Liver (tissue), 9 donors: ENCODE data around the gene SLC35C1. TPM values are rescaled to one million over a fixed set of nuclear protein-coding genes. Genes with fewer than 3 reads are reported as not detected.

Source experiments
- DNase-seq: peaks from one replicate; pipeline ENCODE4 v3.0.0-alpha.2; 2017; ENCODE audit warnings: low spot score
- H3K27ac ChIP-seq, 2 donors: one replicate each; pipeline ENCODE4 v1.7.0; 2013; ENCODE audit warnings: inconsistent platforms in 2 of 2, low read length in 2 of 2, control low read depth in 1 of 2, low read depth in 1 of 2, mild to moderate bottlenecking in 1 of 2
- H3K27me3 ChIP-seq, 4 donors: one replicate each; pipeline versions ENCODE4 v1.6.1 to v1.7.0; 2013; ENCODE audit warnings: low read length in 3 of 4, inconsistent platforms in 1 of 4, mild to moderate bottlenecking in 1 of 4, moderate library complexity in 1 of 4; ENCODE audit not compliant: control insufficient read depth in 4 of 4, insufficient read depth in 4 of 4
- H3K36me3 ChIP-seq, 4 donors: one replicate each; pipeline versions ENCODE4 v1.6.1 to v1.7.0; 2013; ENCODE audit warnings: low read length in 3 of 4, mild to moderate bottlenecking in 3 of 4, low read depth in 1 of 4, moderate library complexity in 1 of 4; ENCODE audit not compliant: control insufficient read depth in 4 of 4, insufficient read depth in 3 of 4
- H3K4me1 ChIP-seq, 4 donors: one replicate each; pipeline versions ENCODE4 v1.6.1 to v1.7.0; 2013; ENCODE audit warnings: low read length in 3 of 4, mild to moderate bottlenecking in 3 of 4, moderate library complexity in 1 of 4; ENCODE audit not compliant: control insufficient read depth in 4 of 4, insufficient read depth in 4 of 4
- H3K4me3 ChIP-seq, 3 donors: one replicate each; pipeline versions ENCODE4 v1.6.1 to v1.7.0; 2013; ENCODE audit warnings: low read length in 3 of 3, control low read depth in 1 of 3, low read depth in 1 of 3, mild to moderate bottlenecking in 1 of 3
- H3K9ac ChIP-seq, 2 donors: one replicate each; pipeline ENCODE4 v1.7.0; 2013; ENCODE audit warnings: low read length in 2 of 2, mild to moderate bottlenecking in 2 of 2, moderate library complexity in 2 of 2, control low read depth in 1 of 2, low read depth in 1 of 2
- H3K9me3 ChIP-seq, 4 donors: one replicate each; pipeline versions ENCODE4 v1.6.1 to v1.7.0; 2013; ENCODE audit warnings: low read length in 3 of 4; ENCODE audit not compliant: control insufficient read depth in 4 of 4
- EGR1 ChIP-seq, 2 donors: IDR thresholded peaks; 2 replicates each; pipeline ENCODE4 v1.6.1; 2016 to 2018; ENCODE audit warnings: antibody characterized with exemption in 2 of 2, low read depth in 2 of 2
- FOXA1 ChIP-seq: IDR thresholded peaks from 2 replicates; pipeline ENCODE4 v1.6.1; 2016; ENCODE audit warnings: antibody characterized with exemption
- FOXA2 ChIP-seq: IDR thresholded peaks from 2 replicates; pipeline ENCODE4 v1.6.1; 2016; ENCODE audit warnings: antibody characterized with exemption
- GABPA ChIP-seq, 2 donors: IDR thresholded peaks in 1 of 2; conservative IDR thresholded peaks in 1 of 2; 2 replicates each; pipeline ENCODE4 v1.6.1; 2016; ENCODE audit warnings: antibody characterized with exemption in 2 of 2, mild to moderate bottlenecking in 1 of 2, moderate library complexity in 1 of 2
- HNF4A ChIP-seq, 2 donors: conservative IDR thresholded peaks; 2 replicates each; pipeline ENCODE4 v1.6.1; 2016; ENCODE audit warnings: antibody characterized with exemption in 2 of 2, mild to moderate bottlenecking in 2 of 2
- HNF4G ChIP-seq: IDR thresholded peaks from 2 replicates; pipeline ENCODE4 v1.6.1; 2016; ENCODE audit warnings: antibody characterized with exemption
- JUND ChIP-seq, 2 donors: IDR thresholded peaks; 2 replicates each; pipeline ENCODE4 v1.6.1; 2016; ENCODE audit warnings: antibody characterized with exemption in 2 of 2
- NR2F2 ChIP-seq: IDR thresholded peaks from 2 replicates; pipeline ENCODE4 v1.6.1; 2016; ENCODE audit warnings: antibody characterized with exemption
- RXRA ChIP-seq, 2 donors: IDR thresholded peaks; 2 replicates each; pipeline ENCODE4 v1.6.1; 2017 to 2018; ENCODE audit warnings: antibody characterized with exemption in 2 of 2, mild to moderate bottlenecking in 1 of 2
- SP1 ChIP-seq: IDR thresholded peaks from 2 replicates; pipeline ENCODE4 v1.6.1; 2018; ENCODE audit warnings: antibody characterized with exemption, mild to moderate bottlenecking
- YY1 ChIP-seq: IDR thresholded peaks from 2 replicates; pipeline ENCODE4 v1.6.1; 2016; ENCODE audit warnings: antibody characterized with exemption, mild to moderate bottlenecking
- WGBS: extraction: QIAGEN DNeasy Blood & Tissue Kit; methylation state at CpG from one replicate; pipeline ENCODE4 v1.1.7; 2013; 5-methylcytosine and 5-hydroxymethylcytosine counted together
- polyA plus RNA-seq, 2 donors: library from polyadenylated mRNA; stranded (reverse) in 1 of 2; unstranded in 1 of 2; fragments of 200-250 nt in 1 of 2; fragments of >200 nt in 1 of 2; fragmentation: Nextera tagmentation in 1 of 2; extraction: Ambion mirVana in 1 of 2; gene quantifications; one replicate each; pipeline versions ENCODE4 v1.2.1 to v1.2.3, GENCODE V29; 2013 to 2015
- total RNA-seq, 2 donors: library from RNA; depleted of rRNA; stranded (reverse); fragments of >200 nt; gene quantifications; one replicate each; pipeline ENCODE4 v1.2.3, GENCODE V29; 2014
- TF ChIP-seq, protein P1 (sequence below): IDR thresholded peaks from 2 replicates; pipeline ENCODE4 v1.6.1; 2016; ENCODE audit warnings: antibody characterized with exemption, mild to moderate bottlenecking
- TF ChIP-seq, protein P2 (sequence below): IDR thresholded peaks from 2 replicates; pipeline ENCODE4 v1.6.1; 2016; ENCODE audit warnings: antibody characterized with exemption
- TF ChIP-seq, protein P3 (sequence below): fragments of 150-350 bp; IDR thresholded peaks from 2 replicates; pipeline ENCODE4 v1.5.1; 2017; ENCODE audit warnings: improper control_type of control experiment, low read depth, low read length; ENCODE audit not compliant: missing input control
- TF ChIP-seq, protein P4 (sequence below): IDR thresholded peaks from 2 replicates; pipeline ENCODE4 v1.6.1; 2016; ENCODE audit warnings: antibody characterized with exemption
- TF ChIP-seq, protein P5 (sequence below): IDR thresholded peaks from 2 replicates; pipeline ENCODE4 v1.6.1; 2016; ENCODE audit warnings: antibody characterized with exemption
- donor health status: healthy.
- donor health status: healthy.
- donor health status: healthy.
- donor health status: healthy.
- donor health status: healthy.

The SLC35C1 gene
- total and polyA plus RNA-seq, 4 donors: 2.5 to 82.0 (median 46.1) TPM

DNA sequence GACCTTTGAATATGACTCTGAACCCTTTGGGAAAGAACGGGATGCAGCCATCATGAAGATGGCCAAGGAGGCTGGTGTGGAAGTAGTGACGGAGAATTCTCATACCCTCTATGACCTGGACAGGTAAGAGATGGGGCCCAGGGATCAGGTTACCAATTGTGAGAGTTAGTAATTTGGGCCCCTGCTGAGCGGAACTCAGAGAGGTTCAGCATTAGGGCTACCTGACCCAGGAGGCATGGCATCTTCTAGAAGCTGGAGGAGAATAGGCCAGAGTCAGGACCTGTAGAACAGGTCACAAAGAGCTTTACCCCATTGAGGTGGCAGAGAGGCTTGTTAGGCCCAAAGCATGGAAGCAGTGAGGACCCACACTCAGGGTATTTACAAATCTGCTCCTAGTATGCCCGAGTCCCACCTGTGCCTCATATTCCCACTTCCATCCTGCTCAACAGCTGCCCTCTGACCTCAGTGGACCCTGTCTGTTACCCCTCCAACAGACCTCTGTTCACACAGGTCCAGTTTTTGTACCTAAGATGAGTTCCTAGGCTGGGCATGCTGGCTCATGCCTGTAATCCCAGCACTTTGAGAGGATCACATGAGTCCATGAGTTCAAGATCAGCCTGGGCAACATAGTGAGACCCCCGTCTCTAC lies 53.9 kb downstream of the SLC35C1 start:
- Histone ChIP-seq H3K9me3 (no peaks in the 10 kb centered on the region), H3K27me3 (no peaks in the 10 kb centered on the region), H3K4me3 (no peak overlapping the region), H3K27ac (peak overlapping the region; percentile 38 to 42), H3K9ac (no peak overlapping the region), H3K4me1 (peaks cover 20 to 69% (median 63%) of the 10 kb centered on the region in 4 donors), H3K36me3 (peaks cover 9 to 67% (median 53%) of the 10 kb centered on the region in 4 donors)
- 77% methylated on average over 5 of the region's 5 CpGs for WGBS
- no peak for TF ChIP-seq JUND (IDR thresholded peaks at IDR 0.05)
- TF ChIP-seq, protein P1, sequence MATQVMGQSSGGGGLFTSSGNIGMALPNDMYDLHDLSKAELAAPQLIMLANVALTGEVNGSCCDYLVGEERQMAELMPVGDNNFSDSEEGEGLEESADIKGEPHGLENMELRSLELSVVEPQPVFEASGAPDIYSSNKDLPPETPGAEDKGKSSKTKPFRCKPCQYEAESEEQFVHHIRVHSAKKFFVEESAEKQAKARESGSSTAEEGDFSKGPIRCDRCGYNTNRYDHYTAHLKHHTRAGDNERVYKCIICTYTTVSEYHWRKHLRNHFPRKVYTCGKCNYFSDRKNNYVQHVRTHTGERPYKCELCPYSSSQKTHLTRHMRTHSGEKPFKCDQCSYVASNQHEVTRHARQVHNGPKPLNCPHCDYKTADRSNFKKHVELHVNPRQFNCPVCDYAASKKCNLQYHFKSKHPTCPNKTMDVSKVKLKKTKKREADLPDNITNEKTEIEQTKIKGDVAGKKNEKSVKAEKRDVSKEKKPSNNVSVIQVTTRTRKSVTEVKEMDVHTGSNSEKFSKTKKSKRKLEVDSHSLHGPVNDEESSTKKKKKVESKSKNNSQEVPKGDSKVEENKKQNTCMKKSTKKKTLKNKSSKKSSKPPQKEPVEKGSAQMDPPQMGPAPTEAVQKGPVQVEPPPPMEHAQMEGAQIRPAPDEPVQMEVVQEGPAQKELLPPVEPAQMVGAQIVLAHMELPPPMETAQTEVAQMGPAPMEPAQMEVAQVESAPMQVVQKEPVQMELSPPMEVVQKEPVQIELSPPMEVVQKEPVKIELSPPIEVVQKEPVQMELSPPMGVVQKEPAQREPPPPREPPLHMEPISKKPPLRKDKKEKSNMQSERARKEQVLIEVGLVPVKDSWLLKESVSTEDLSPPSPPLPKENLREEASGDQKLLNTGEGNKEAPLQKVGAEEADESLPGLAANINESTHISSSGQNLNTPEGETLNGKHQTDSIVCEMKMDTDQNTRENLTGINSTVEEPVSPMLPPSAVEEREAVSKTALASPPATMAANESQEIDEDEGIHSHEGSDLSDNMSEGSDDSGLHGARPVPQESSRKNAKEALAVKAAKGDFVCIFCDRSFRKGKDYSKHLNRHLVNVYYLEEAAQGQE: no peak
- no peak for TF ChIP-seq FOXA1
- TF ChIP-seq, protein P2, sequence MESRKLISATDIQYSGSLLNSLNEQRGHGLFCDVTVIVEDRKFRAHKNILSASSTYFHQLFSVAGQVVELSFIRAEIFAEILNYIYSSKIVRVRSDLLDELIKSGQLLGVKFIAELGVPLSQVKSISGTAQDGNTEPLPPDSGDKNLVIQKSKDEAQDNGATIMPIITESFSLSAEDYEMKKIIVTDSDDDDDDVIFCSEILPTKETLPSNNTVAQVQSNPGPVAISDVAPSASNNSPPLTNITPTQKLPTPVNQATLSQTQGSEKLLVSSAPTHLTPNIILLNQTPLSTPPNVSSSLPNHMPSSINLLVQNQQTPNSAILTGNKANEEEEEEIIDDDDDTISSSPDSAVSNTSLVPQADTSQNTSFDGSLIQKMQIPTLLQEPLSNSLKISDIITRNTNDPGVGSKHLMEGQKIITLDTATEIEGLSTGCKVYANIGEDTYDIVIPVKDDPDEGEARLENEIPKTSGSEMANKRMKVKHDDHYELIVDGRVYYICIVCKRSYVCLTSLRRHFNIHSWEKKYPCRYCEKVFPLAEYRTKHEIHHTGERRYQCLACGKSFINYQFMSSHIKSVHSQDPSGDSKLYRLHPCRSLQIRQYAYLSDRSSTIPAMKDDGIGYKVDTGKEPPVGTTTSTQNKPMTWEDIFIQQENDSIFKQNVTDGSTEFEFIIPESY: no peak
- no peak for TF ChIP-seq NR2F2
- no peak for TF ChIP-seq SP1
- TF ChIP-seq, protein P3, sequence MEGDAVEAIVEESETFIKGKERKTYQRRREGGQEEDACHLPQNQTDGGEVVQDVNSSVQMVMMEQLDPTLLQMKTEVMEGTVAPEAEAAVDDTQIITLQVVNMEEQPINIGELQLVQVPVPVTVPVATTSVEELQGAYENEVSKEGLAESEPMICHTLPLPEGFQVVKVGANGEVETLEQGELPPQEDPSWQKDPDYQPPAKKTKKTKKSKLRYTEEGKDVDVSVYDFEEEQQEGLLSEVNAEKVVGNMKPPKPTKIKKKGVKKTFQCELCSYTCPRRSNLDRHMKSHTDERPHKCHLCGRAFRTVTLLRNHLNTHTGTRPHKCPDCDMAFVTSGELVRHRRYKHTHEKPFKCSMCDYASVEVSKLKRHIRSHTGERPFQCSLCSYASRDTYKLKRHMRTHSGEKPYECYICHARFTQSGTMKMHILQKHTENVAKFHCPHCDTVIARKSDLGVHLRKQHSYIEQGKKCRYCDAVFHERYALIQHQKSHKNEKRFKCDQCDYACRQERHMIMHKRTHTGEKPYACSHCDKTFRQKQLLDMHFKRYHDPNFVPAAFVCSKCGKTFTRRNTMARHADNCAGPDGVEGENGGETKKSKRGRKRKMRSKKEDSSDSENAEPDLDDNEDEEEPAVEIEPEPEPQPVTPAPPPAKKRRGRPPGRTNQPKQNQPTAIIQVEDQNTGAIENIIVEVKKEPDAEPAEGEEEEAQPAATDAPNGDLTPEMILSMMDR: no peak
- TF ChIP-seq, protein P4, sequence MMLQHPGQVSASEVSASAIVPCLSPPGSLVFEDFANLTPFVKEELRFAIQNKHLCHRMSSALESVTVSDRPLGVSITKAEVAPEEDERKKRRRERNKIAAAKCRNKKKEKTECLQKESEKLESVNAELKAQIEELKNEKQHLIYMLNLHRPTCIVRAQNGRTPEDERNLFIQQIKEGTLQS: no peak
- no peak for DNase-seq

DNA sequence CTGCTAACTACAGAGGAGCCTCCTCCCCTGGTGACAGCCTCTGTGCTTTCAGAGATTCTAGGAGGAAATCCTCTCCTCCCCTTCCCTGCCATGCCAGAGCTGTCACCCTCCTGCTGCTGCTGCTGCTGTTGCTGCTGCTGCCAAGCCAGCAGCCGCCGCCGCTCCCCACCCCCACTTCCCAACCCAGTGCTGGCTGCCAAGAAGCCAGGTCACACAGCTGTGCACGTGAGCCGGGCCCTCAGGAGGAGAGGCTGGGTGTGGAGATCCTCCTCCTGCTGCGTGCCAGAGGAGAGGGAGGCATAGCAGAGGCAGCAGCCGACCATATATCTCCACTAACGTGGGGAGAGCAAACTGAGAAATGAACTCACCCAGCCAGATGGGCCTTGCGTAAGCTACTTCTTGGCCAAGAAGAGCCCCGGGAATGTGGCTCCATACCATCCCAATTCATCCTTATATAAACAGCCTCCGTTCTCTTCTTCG lies 54.8 kb downstream of the SLC35C1 start:
- WGBS: 23% methylated on average over 12 of the region's 12 CpGs
- Histone ChIP-seq H3K27me3 (no peaks in the 10 kb centered on the region), H3K9me3 (no peaks in the 10 kb centered on the region), H3K36me3 (peaks cover 9 to 74% (median 54%) of the 10 kb centered on the region in 4 donors), H3K9ac (no peak overlapping the region), H3K4me3 (no peak overlapping the region), H3K4me1 (peaks cover 19 to 61% (median 55%) of the 10 kb centered on the region in 4 donors), H3K27ac (peak overlapping the region; percentile 19 to 42)
- DNase-seq: no peak
- TF ChIP-seq, protein P5, sequence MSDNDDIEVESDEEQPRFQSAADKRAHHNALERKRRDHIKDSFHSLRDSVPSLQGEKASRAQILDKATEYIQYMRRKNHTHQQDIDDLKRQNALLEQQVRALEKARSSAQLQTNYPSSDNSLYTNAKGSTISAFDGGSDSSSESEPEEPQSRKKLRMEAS: peak; percentile 68
- TF ChIP-seq HNF4A (conservative IDR thresholded peaks at IDR 0.05) (peak in 1 of 2 donors; percentile 72), FOXA2 (no peak), RXRA (IDR thresholded peaks at IDR 0.05) (peak; percentile 58 to 82), SP1 (peak; percentile 68), HNF4G (no peak), NR2F2 (no peak), GABPA (IDR thresholded peaks at IDR 0.05 in 1 of 2, conservative IDR thresholded peaks at IDR 0.05 in 1 of 2) (peak in 1 of 2 donors; percentile 32), YY1 (peak; percentile 74), EGR1 (IDR thresholded peaks at IDR 0.05; ENCODE audit: low read depth in 2 of 2) (peak in 1 of 2 donors; percentile 58)
- TF ChIP-seq, protein P4: peak; percentile 19
- TF ChIP-seq, protein P3: no peak
- TF ChIP-seq, protein P2: peak; percentile 49
